Measurements from ENCODE around the gene CNPY4.

GRCh38 chr7:100157334-100158228 is 38.1 kb downstream of the CNPY4 start:
- TF ChIP-seq CTCF (conservative IDR thresholded peaks at IDR 0.05; ENCODE audit: low read length) (no peak), EZH2phosphoT487 (IDR thresholded peaks at IDR 0.05; ENCODE audit: borderline replicate concordance) (no peak)

Data from Loucy (cell line).